Right lobe of liver (tissue), 6 donors: ENCODE results near the gene DERA. TPM values are rescaled to one million over a fixed set of nuclear protein-coding genes. Genes with fewer than 3 reads are reported as not detected.

Experiments used
- ATAC-seq, 4 donors: fragments of 200-7000 bp; cut with Tn5 transposase; one replicate each; pipeline ENCODE4 v1.9.1; 2020; ENCODE audit warnings: mild to moderate bottlenecking in 4 of 4, moderate library complexity in 4 of 4
- DNase-seq, 3 donors: peaks; one replicate each; pipeline ENCODE4 v3.0.0-alpha.2; 2020
- H3K27ac ChIP-seq, 3 donors: fragments of 200-600 bp; one replicate each; pipeline ENCODE4 v1.8.0; 2022
- H3K27me3 ChIP-seq, 2 donors: fragments of 200-600 bp; one replicate each; pipeline ENCODE4 v1.8.0; 2022
- H3K36me3 ChIP-seq, 4 donors: fragments of 200-600 bp; sonication (generic) in 1 of 4; one replicate each; pipeline versions ENCODE4 v1.5.1 to v1.8.0; 2017 to 2022; ENCODE audit warnings: control low read depth in 1 of 4
- H3K4me1 ChIP-seq, 4 donors: fragments of 200-600 bp; sonication (generic) in 1 of 4; one replicate each; pipeline versions ENCODE4 v1.5.1 to v1.8.0; 2017 to 2022; ENCODE audit warnings: control low read depth in 1 of 4
- H3K4me3 ChIP-seq, 3 donors: fragments of 200-600 bp; one replicate each; pipeline ENCODE4 v1.8.0; 2022
- H3K9me3 ChIP-seq, 4 donors: fragments of 200-600 bp; sonication (generic) in 1 of 4; one replicate each; pipeline versions ENCODE4 v1.5.1 to v1.8.0; 2017 to 2022; ENCODE audit warnings: control low read depth in 1 of 4
- CTCF ChIP-seq, 4 donors: fragments of 200-600 bp in 3 of 4; fragments of 450-650 bp in 1 of 4; IDR thresholded peaks; one replicate each; pipeline versions ENCODE4 v1.5.1 to v1.8.0; 2016 to 2022; ENCODE audit warnings: antibody characterized with exemption in 4 of 4, mild to moderate bottlenecking in 2 of 4
- POLR2A ChIP-seq: fragments of 450-650 bp; IDR thresholded peaks from one replicate; pipeline ENCODE4 v1.6.1; 2017; ENCODE audit warnings: antibody characterized with exemption, mild to moderate bottlenecking
- WGBS: methylation state at CpG from one replicate; pipeline ENCODE4 v1.1.6; 2018; ENCODE audit warnings: low coverage, low lambda C conversion rate; ENCODE audit not compliant: insufficient coverage; ENCODE audit errors: missing lambda C conversion rate; 5-methylcytosine and 5-hydroxymethylcytosine counted together
- intact Hi-C, 2 donors: fragments of 100-400 bp; cut with DNase I; formaldehyde crosslinking; loops; one replicate each; pipeline versions ENCODE4 v1.11.2 to v1.14.1; 2022
- total RNA-seq, 6 experiments: library from RNA; depleted of rRNA in 2 of 6; stranded (reverse); fragments of >200 nt in 2 of 6; fragmentation: NEBNext Ultra II Directional in 3 of 6; extraction: Animal tissue kit (Norgen Biotek cat#: 25700) in 3 of 6; gene quantifications; one replicate each; pipeline versions ENCODE4 v1.1.0 to v1.2.4, GENCODE V29; 2016 to 2023
- donor health status: DM: no; HTN: yes; CAD: no.
- donor health status: DM: no; HTN: no; CAD: no.
- donor health status: DM: no; HTN: no; CAD: no.
- donor health status: DM: no; HTN: yes; CAD: no.
- donor health status: DM: no; HTN: yes; CAD: no.

Gene DERA
- total RNA-seq, 6 experiments from 2014 or later, result 39.8 to 55.6 (median 49.1) TPM

DNA sequence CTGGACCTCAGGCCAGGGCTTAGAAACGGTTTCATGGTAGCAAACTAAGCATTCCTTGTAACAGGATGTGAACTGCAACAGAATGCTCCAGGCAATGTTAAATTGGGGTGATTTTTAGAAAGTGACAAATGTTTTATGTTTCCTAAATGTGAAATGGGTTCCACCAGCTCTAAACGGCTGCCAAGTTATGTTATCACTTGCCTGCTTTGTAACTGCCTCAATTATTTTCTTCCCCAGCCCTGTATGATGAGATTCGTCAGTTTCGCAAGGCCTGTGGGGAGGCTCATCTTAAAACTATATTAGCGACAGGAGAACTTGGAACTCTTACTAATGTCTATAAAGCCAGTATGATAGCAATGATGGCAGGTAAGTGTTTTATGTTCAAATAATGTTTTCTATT, 70.9 kb downstream of the DERA start:
- intact Hi-C loops, result no loop called here
- H3K4me1 ChIP-seq, result peaks cover 0 to 33% (median 10%) of the 10 kb centered on the region in 4 donors
- ATAC-seq, result no peak
- no peaks in the 10 kb centered on the region for H3K36me3 ChIP-seq
- TF ChIP-seq CTCF (IDR thresholded peaks at IDR 0.05) (no peak), POLR2A (no peak)
- no peaks in the 10 kb centered on the region for H3K9me3 ChIP-seq
- no peak for DNase-seq
- no peaks in the 10 kb centered on the region for H3K27me3 ChIP-seq
- no peak overlapping the region for H3K4me3 ChIP-seq
- H3K27ac ChIP-seq, result no peak overlapping the region
- WGBS, result 41% methylated on average over 5 of the region's 5 CpGs

DNA sequence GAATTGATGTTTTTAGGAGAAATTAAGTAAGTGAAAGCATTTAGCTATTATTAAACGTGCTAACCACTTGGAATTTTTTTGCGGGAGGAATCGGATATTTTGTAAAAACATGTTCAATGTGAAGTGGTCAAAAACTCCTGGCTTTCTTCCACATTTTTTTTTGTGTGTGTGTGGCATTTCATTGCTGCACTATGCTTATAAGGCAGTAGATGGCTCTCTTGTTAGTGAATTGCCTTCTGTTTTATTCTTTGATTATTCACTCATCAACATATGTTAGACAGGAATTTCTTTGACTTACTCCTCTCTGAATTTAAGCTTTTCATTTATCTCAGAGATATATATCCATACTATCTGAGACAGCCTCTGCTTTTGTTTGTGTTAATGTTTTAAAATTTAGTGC, 71.3 kb downstream of the DERA start:
- Histone ChIP-seq H3K27me3 (no peaks in the 10 kb centered on the region), H3K4me3 (no peak overlapping the region), H3K4me1 (peaks cover 0 to 36% (median 10%) of the 10 kb centered on the region in 4 donors), H3K9me3 (no peaks in the 10 kb centered on the region), H3K36me3 (no peaks in the 10 kb centered on the region), H3K27ac (no peak overlapping the region)
- no peak for TF ChIP-seq POLR2A
- peak; percentile 41 to 52 (median 49) for TF ChIP-seq CTCF (IDR thresholded peaks at IDR 0.05)
- ATAC-seq (peak; percentile 41 to 54 (median 46)), DNase-seq (no peak)
- intact Hi-C loops, result no loop called here
- WGBS, result 28% methylated on average over 3 of the region's 3 CpGs

- Histone ChIP-seq H3K4me3 (no peak overlapping the region), H3K4me1 (peaks cover 0 to 40% (median 10%) of the 10 kb centered on the region in 4 donors), H3K9me3 (no peaks in the 10 kb centered on the region), H3K27ac (no peak overlapping the region), H3K27me3 (no peaks in the 10 kb centered on the region), H3K36me3 (no peaks in the 10 kb centered on the region)
- DNase-seq, result no peak
- TF ChIP-seq CTCF (IDR thresholded peaks at IDR 0.05) (no peak), POLR2A (no peak)
- ATAC-seq, result no peak
- intact Hi-C loops, result no loop called here
Measured at GRCh38 chr12:15982921-15983320, 71.8 kb downstream of the DERA start.

DNA sequence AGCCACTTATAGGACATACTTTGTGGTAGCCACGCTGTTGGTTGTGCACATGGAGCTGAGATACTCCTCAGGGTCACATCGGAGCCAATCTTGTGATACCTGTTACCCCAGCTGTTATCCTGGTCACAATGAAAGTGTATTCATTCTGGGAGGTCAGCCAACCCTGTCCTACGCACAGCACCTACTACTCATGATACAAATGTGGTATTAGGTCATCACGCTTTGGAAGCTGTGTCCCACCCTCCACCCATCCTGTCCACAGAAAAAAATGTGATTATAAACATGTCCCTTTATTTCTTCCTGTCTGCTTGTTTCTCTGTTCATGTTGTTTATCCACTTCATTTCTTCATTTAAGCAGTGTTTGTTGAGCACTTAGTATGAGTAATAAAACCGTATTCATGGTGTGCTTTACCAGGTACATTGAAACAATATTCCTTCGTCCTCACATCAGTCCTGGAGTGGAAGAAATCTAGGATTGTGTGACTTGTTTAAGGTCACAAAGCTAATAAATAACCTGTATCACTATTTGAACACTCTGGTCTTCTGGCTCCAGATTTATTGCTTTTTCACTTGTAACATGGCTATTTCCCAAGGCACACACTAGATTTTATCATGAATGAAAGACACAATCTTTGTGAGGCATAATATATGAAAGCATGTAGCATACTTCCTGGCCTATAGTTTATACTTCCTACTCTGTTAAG, 73.1 kb downstream of the DERA start:
- intact Hi-C loops, result no loop called here

More for the DNA sequence above, 73.1 kb downstream of the DERA start:
- H3K36me3 ChIP-seq, result no peaks in the 10 kb centered on the region
- TF ChIP-seq POLR2A (no peak), CTCF (IDR thresholded peaks at IDR 0.05) (peak in 1 of 4 donors; percentile 4)
- WGBS, result 29% methylated on average over 6 of the region's 6 CpGs
- H3K9me3 ChIP-seq, result no peaks in the 10 kb centered on the region
- H3K4me3 ChIP-seq, result no peak overlapping the region
- H3K27me3 ChIP-seq, result no peaks in the 10 kb centered on the region
- peaks cover 0 to 35% (median 10%) of the 10 kb centered on the region in 4 donors for H3K4me1 ChIP-seq
- ATAC-seq (peak; percentile 67 to 83 (median 76)), DNase-seq (peak in 1 of 3 donors; percentile 25)
- peak overlapping the region in 2 of 3 donors; percentile 15 to 27 for H3K27ac ChIP-seq
